Activated CD4-positive, alpha-beta T cell treated with anti-CD3 and anti-CD28 coated beads, Interleukin-2, amount 50 U/mL, for 4 hours (primary cell): Measurements from ENCODE around the gene CYTH2.
"Not testable (repeated sequence)": the region's sequence is repeated elsewhere in the genome, so short reads cannot be mapped to it uniquely, and the experiment has no call there.

Experiments used
- DNase-seq, 2 experiments: peaks; one replicate each; pipeline ENCODE4 v3.0.0-alpha.2; 2020

CYTH2 gene

GRCh38 chr19:48513289-48514122 is 44.3 kb downstream of the CYTH2 start:
- peak; percentile 67 for DNase-seq

- no peak for DNase-seq
Observed at GRCh38 chr19:48514123-48514458, 44.9 kb downstream of the CYTH2 start.

GRCh38 chr19:48516536-48516935 is 47.4 kb downstream of the CYTH2 start:
- no peak for DNase-seq

- DNase-seq, result no peak
Observed at GRCh38 chr19:48518207-48518606, 49.0 kb downstream of the CYTH2 start.

- DNase-seq, result not testable (repeated sequence)
Observed at GRCh38 chr19:48519426-48519825, 50.3 kb downstream of the CYTH2 start.

- DNase-seq, result no peak
Observed at GRCh38 chr19:48520134-48520533, 51.0 kb downstream of the CYTH2 start.

- no peak for DNase-seq
Observed at GRCh38 chr19:48524221-48524620, 55.1 kb downstream of the CYTH2 start.

- no peak for DNase-seq
Observed at GRCh38 chr19:48524732-48525131, 55.6 kb downstream of the CYTH2 start.

- DNase-seq, result no peak
Observed at GRCh38 chr19:48529156-48529555, 60.0 kb downstream of the CYTH2 start.

GRCh38 chr19:48530066-48530720 is 61.0 kb downstream of the CYTH2 start:
- no peak for DNase-seq

- DNase-seq, result no peak
Observed at GRCh38 chr19:48530770-48531169, 61.6 kb downstream of the CYTH2 start.
